Endothelial cell of hepatic sinusoid (primary cell): Measurements from ENCODE around the gene IQCE.

Experiments used
- in situ Hi-C: cut with HindIII; loops from 2 replicates; pipeline ENCODE4 v1.10.0; 2017; ENCODE audit warnings: low sequenced_read_pairs

IQCE gene

GRCh38 chr7:2611922-2612321, 53.1 kb downstream of the IQCE start:
- in situ Hi-C loops, result loop anchor here (5.0 kb wide), 1 partner anchor 40 kb away; no protein-coding TSS in a partner anchor

- in situ Hi-C loops, result loop anchor here (5.0 kb wide), 1 partner anchor 40 kb away; no protein-coding TSS in a partner anchor
Measured at GRCh38 chr7:2612445-2613097, 53.8 kb downstream of the IQCE start.

- in situ Hi-C loops, result loop anchor here (5.0 kb wide), 1 partner anchor 39 kb away; no protein-coding TSS in a partner anchor
Measured at GRCh38 chr7:2613098-2613930, 54.5 kb downstream of the IQCE start.

GRCh38 chr7:2613931-2614600, 55.3 kb downstream of the IQCE start:
- in situ Hi-C loops, result loop anchor here (5.0 kb wide), 1 partner anchor 38 kb away; no protein-coding TSS in a partner anchor

- in situ Hi-C loops, result loop anchor here (5.0 kb wide), 1 partner anchor 38 kb away; no protein-coding TSS in a partner anchor
Measured at GRCh38 chr7:2614631-2615330, 56.0 kb downstream of the IQCE start.

- in situ Hi-C loops, result no loop called here
Measured at GRCh38 chr7:2616387-2617324, 57.9 kb downstream of the IQCE start.

- in situ Hi-C loops, result no loop called here
Measured at GRCh38 chr7:2617325-2617905, 58.6 kb downstream of the IQCE start.

- in situ Hi-C loops, result no loop called here
Measured at GRCh38 chr7:2619116-2619515, 60.3 kb downstream of the IQCE start.

GRCh38 chr7:2621061-2621828, 62.5 kb downstream of the IQCE start:
- in situ Hi-C loops, result loop anchor here (5.0 kb wide), 4 partner anchors 54 to 201 kb away; partner anchors contain the start of gene LFNG

- in situ Hi-C loops, result loop anchor here (5.0 kb wide), 4 partner anchors 55 to 200 kb away; partner anchors contain the start of gene LFNG
Measured at GRCh38 chr7:2621948-2622640, 63.3 kb downstream of the IQCE start.

- in situ Hi-C loops, result loop anchor here (5.0 kb wide), 4 partner anchors 56 to 199 kb away; partner anchors contain the start of gene LFNG
Measured at GRCh38 chr7:2622869-2623697, 64.3 kb downstream of the IQCE start.

- in situ Hi-C loops, result loop anchor here (5.0 kb wide), 4 partner anchors 56 to 199 kb away; partner anchors contain the start of gene LFNG
Measured at GRCh38 chr7:2623698-2624014, 64.9 kb downstream of the IQCE start.

- in situ Hi-C loops, result loop anchor here (5.0 kb wide), 4 partner anchors 57 to 198 kb away; partner anchors contain the start of gene LFNG
Measured at GRCh38 chr7:2624293-2624886, 65.6 kb downstream of the IQCE start.

GRCh38 chr7:2626498-2627117, 67.8 kb downstream of the IQCE start:
- in situ Hi-C loops, result no loop called here

GRCh38 chr7:2627258-2628129, 68.7 kb downstream of the IQCE start:
- in situ Hi-C loops, result no loop called here
